HFF-Myc (cell line): ENCODE data around the gene CFDP1.
"Not testable (repeated sequence)": the region's sequence is repeated elsewhere in the genome, so short reads cannot be mapped to it uniquely, and the experiment has no call there.

ENCODE experiments used
- DNase-seq: peaks from one replicate; pipeline ENCODE4 v3.0.0-alpha.2; 2011; ENCODE audit warnings: low read depth; ENCODE audit errors: extremely low read depth
- H3K4me3 ChIP-seq: replicated peaks from 2 replicates; pipeline ENCODE4 v1.5.1; 2011; ENCODE audit warnings: low read depth, mild to moderate bottlenecking, control low read depth, low read length
- CTCF ChIP-seq: IDR thresholded peaks from 2 replicates; pipeline ENCODE4 v1.5.1; 2012; ENCODE audit warnings: mild to moderate bottlenecking, low read depth, low read length, control low read depth; ENCODE audit errors: missing control alignments

The CFDP1 gene

GRCh38 chr16:75458439-75458838, 25.1 kb upstream of the CFDP1 start:
- no peak for TF ChIP-seq CTCF
- no peak overlapping the region for H3K4me3 ChIP-seq
- no peak for DNase-seq

GRCh38 chr16:75458029-75458428, 24.7 kb upstream of the CFDP1 start:
- no peak for DNase-seq
- TF ChIP-seq CTCF: no peak
- no peak overlapping the region for H3K4me3 ChIP-seq

GRCh38 chr16:75457485-75458021, 24.2 kb upstream of the CFDP1 start:
- no peak for TF ChIP-seq CTCF
- no peak overlapping the region for H3K4me3 ChIP-seq
- DNase-seq: no peak

- no peak for DNase-seq
- H3K4me3 ChIP-seq: no peak overlapping the region
- TF ChIP-seq CTCF: no peak
Observed at GRCh38 chr16:75456971-75457370, 23.7 kb upstream of the CFDP1 start.

DNA sequence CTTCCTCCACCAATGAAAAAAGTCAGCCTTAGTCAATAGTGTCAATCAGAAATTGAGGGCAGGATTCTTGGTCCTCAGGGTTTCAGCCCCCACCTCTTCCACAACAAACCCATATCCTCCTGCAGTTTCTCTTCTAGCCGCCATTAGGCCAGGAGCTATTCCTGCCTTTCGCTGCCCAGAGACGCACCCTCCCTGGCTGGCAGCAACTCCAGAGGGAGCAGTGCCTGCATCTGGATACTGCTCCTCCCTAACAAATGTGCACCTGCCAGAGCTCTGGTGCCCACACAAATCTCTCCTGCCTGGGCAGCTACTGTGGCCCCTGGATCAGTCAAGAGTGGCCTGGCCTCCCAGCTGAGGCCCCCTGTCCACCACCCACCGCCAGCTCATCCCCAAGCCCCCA, 23.2 kb upstream of the CFDP1 start:
- not testable (repeated sequence) for DNase-seq, H3K4me3 ChIP-seq

DNA sequence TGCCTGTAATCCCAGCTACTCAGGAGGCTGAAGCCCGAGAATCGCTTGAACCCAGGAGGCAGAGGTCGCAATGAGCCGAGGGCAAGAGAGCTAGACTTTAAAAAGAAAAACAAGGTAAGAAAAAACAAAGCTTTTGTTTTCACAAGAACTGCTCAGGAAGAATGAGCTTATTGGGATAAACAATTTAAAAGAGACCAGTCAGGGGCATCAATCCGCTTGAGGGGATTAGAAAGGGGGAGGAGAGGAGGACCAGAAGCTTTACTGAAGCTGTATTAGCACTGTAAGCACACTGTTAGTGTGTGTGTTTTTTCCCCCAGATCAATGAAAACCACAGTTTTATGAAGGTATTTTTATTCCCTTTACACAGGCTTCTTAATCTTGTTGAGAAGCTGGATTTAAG, 22.4 kb upstream of the CFDP1 start:
- H3K4me3 ChIP-seq: no peak overlapping the region
- TF ChIP-seq CTCF: no peak
- DNase-seq: no peak

DNA sequence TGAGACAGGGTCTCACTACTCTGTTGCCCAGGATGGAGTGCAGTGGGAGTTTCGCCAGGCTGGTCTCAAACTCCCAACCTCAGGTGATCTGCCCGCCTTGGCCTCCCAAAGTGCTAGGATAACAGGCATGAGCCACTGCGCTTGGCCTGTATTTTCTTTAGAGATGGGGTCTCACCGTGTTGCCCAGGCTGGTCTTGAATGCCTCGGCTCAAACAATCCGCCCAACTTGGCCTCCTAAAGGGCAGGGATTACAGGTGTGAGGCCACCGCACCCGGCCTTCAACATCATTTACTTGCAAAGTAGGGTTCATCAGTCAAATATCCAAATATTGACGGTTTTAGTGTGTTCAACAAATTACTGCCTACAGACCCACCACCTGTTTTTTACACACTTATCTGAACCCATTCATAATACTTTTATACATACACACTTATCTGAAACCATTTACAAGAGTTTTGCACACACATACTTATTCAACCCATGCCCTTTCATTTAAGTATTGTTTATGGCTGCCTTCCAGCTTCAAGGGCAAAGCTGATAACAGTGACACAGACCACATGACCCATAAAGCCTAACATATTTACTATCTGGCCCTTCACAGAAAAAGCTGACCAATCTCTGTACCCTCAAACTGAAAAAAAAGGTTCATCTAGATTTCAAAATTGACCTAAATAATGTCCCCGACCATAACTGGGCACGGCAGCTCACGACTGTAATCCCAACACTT, 19.3 kb upstream of the CFDP1 start:
- TF ChIP-seq CTCF: no peak
- no peak for DNase-seq
- H3K4me3 ChIP-seq: no peak overlapping the region
